Measurements from ENCODE around the gene TK1. TPM values are rescaled to one million over a fixed set of nuclear protein-coding genes. Genes with fewer than 3 reads are reported as not detected.

Gene TK1
- total and polyA plus RNA-seq, 4 donors = 7.9 to 14.9 (median 10.3) TPM

DNA sequence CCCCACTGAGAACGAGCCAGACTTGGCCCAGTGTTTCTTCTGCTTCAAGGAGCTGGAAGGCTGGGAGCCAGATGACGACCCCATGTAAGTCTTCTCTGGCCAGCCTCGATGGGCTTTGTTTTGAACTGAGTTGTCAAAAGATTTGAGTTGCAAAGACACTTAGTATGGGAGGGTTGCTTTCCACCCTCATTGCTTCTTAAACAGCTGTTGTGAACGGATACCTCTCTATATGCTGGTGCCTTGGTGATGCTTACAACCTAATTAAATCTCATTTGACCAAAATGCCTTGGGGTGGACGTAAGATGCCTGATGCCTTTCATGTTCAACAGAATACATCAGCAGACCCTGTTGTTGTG lies 27.8 kb upstream of the TK1 start:
- no peaks in the 10 kb centered on the region for H3K9me3 ChIP-seq (ENCODE audit: control insufficient read depth in 4 of 4, insufficient read depth in 3 of 4, low read length in 3 of 4)
- H3K9ac ChIP-seq (ENCODE audit: insufficient read depth in 1 of 2, low read length in 2 of 2) = peak overlapping the region in 1 of 2 donors; percentile 53
- ATAC-seq (ENCODE audit: insufficient read depth, low FRiP score) (no peak), DNase-seq (peak in 1 of 3 donors; percentile 18)
- TF ChIP-seq, protein P1, sequence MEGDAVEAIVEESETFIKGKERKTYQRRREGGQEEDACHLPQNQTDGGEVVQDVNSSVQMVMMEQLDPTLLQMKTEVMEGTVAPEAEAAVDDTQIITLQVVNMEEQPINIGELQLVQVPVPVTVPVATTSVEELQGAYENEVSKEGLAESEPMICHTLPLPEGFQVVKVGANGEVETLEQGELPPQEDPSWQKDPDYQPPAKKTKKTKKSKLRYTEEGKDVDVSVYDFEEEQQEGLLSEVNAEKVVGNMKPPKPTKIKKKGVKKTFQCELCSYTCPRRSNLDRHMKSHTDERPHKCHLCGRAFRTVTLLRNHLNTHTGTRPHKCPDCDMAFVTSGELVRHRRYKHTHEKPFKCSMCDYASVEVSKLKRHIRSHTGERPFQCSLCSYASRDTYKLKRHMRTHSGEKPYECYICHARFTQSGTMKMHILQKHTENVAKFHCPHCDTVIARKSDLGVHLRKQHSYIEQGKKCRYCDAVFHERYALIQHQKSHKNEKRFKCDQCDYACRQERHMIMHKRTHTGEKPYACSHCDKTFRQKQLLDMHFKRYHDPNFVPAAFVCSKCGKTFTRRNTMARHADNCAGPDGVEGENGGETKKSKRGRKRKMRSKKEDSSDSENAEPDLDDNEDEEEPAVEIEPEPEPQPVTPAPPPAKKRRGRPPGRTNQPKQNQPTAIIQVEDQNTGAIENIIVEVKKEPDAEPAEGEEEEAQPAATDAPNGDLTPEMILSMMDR (IDR thresholded peaks at IDR 0.05; ENCODE audit: control extremely low read depth, extremely low read depth) = no peak
- peaks cover 0 to 18% (median 3%) of the 10 kb centered on the region in 5 donors for H3K4me1 ChIP-seq (ENCODE audit: control insufficient read depth in 5 of 5, insufficient read depth in 5 of 5, low read length in 5 of 5)
- peaks cover 0 to 2% (median 0%) of the 10 kb centered on the region in 4 donors for H3K36me3 ChIP-seq (ENCODE audit: control insufficient read depth in 4 of 4, insufficient read depth in 4 of 4, low read length in 4 of 4)
- WGBS, 2 donors = 24 to 33% methylated on average over 5 of the region's 5 CpGs
- H3K27me3 ChIP-seq (ENCODE audit: control insufficient read depth in 3 of 3, insufficient read depth in 3 of 3, low read length in 2 of 3) = no peaks in the 10 kb centered on the region
- H3K27ac ChIP-seq (ENCODE audit: low read depth in 1 of 2, low read length in 1 of 2) = no peak overlapping the region
- no peak overlapping the region for H3K4me3 ChIP-seq

DNA sequence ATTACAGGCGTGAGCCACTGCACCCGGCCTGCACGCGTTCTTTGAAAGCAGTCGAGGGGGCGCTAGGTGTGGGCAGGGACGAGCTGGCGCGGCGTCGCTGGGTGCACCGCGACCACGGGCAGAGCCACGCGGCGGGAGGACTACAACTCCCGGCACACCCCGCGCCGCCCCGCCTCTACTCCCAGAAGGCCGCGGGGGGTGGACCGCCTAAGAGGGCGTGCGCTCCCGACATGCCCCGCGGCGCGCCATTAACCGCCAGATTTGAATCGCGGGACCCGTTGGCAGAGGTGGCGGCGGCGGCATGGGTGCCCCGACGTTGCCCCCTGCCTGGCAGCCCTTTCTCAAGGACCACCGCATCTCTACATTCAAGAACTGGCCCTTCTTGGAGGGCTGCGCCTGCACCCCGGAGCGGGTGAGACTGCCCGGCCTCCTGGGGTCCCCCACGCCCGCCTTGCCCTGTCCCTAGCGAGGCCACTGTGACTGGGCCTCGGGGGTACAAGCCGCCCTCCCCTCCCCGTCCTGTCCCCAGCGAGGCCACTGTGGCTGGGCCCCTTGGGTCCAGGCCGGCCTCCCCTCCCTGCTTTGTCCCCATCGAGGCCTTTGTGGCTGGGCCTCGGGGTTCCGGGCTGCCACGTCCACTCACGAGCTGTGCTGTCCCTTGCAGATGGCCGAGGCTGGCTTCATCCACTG lies 27.3 kb upstream of the TK1 start, which contains the start of gene BIRC5:
TSS of gene BIRC5 (plus strand) at position 238 of the 690 bp plus-strand sequence. CDS start at position 302, 64 bp downstream.
- Histone ChIP-seq H3K9me3 (ENCODE audit: control insufficient read depth in 4 of 4, insufficient read depth in 3 of 4, low read length in 3 of 4) (no peaks in the 10 kb centered on the region), H3K36me3 (ENCODE audit: control insufficient read depth in 4 of 4, insufficient read depth in 4 of 4, low read length in 4 of 4) (no peaks in the 10 kb centered on the region), H3K27me3 (ENCODE audit: control insufficient read depth in 3 of 3, insufficient read depth in 3 of 3, low read length in 2 of 3) (no peaks in the 10 kb centered on the region), H3K4me1 (ENCODE audit: control insufficient read depth in 5 of 5, insufficient read depth in 5 of 5, low read length in 5 of 5) (peaks cover 0 to 18% (median 3%) of the 10 kb centered on the region in 5 donors), H3K9ac (ENCODE audit: insufficient read depth in 1 of 2, low read length in 2 of 2) (peak within 1 kb of the TSS in 1 of 2 donors; percentile 53), H3K4me3 (peak within 1 kb of the TSS; percentile 33), H3K27ac (ENCODE audit: low read depth in 1 of 2, low read length in 1 of 2) (no peak within 1 kb of the TSS)
- ATAC-seq (ENCODE audit: insufficient read depth, low FRiP score) = peak; percentile 99
- DNase-seq = peak; percentile 88 to 92 (median 88)
- TF ChIP-seq, protein P1 (IDR thresholded peaks at IDR 0.05; ENCODE audit: control extremely low read depth, extremely low read depth) = no peak
- 1% methylated on average over 45 to 60 of the region's 60 CpGs for WGBS, 2 donors

DNA sequence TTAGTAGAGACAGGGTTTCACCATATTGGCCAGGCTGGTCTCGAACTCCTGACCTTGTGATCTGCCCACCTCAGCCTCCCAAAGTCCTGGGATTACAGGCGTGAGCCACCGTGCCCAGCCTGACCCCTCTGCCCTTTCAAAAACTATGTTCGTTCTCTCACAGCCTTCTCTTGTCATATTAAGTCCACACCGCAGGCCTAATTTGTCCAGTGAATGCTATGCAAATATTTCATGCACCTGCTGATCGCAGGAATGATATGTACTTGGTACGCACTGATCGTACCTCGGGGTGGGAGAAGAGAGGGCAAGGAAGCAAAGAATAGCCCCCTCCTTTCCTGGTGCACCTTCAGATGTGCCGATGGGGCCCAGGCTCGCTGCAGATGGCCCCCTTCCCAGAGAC lies 24.2 kb upstream of the TK1 start:
- DNase-seq = no peak
- Histone ChIP-seq H3K27me3 (ENCODE audit: control insufficient read depth in 3 of 3, insufficient read depth in 3 of 3, low read length in 2 of 3) (no peaks in the 10 kb centered on the region), H3K36me3 (ENCODE audit: control insufficient read depth in 4 of 4, insufficient read depth in 4 of 4, low read length in 4 of 4) (peaks cover 0 to 3% (median 0%) of the 10 kb centered on the region in 4 donors), H3K9me3 (ENCODE audit: control insufficient read depth in 4 of 4, insufficient read depth in 3 of 4, low read length in 3 of 4) (no peaks in the 10 kb centered on the region), H3K27ac (ENCODE audit: low read depth in 1 of 2, low read length in 1 of 2) (no peak overlapping the region), H3K9ac (ENCODE audit: insufficient read depth in 1 of 2, low read length in 2 of 2) (no peak overlapping the region), H3K4me3 (no peak overlapping the region), H3K4me1 (ENCODE audit: control insufficient read depth in 5 of 5, insufficient read depth in 5 of 5, low read length in 5 of 5) (peaks cover 0 to 14% (median 3%) of the 10 kb centered on the region in 5 donors)
- 77 to 88% methylated on average over 11 of the region's 11 CpGs for WGBS, 2 donors
- TF ChIP-seq, protein P1 (IDR thresholded peaks at IDR 0.05; ENCODE audit: control extremely low read depth, extremely low read depth) = no peak
- ATAC-seq (ENCODE audit: insufficient read depth, low FRiP score) = no peak
